HepG2 (cell line): ENCODE measurements around the gene DGKB. TPM values are rescaled to one million over a fixed set of nuclear protein-coding genes. Genes with fewer than 3 reads are reported as not detected.

ENCODE experiments used
- ATAC-seq: fragments of 200-7000 bp; cut with Tn5 transposase; 3 replicates; pipeline ENCODE4 v1.9.1; 2020; ENCODE audit warnings: mild to moderate bottlenecking, moderate library complexity
- BruUV-seq: library from RNA; stranded (reverse); fragments of 400-500 nt; replicated peaks from 2 replicates; lab custom pipeline; 2021; lab: Mats Ljungman, UMichigan
- CTCF ChIA-PET: fragments of 300-600 bp; formaldehyde crosslinking; extraction: SDS; loops from one replicate; lab custom pipeline; 2021; ENCODE audit warnings: low total read pairs, inconsistent platforms, low intra/inter-chr PET ratio; lab: Yijun Ruan, JAX
- POLR2A ChIA-PET: fragments of 350-600 bp; sonication (Branson Sonifier 250); formaldehyde crosslinking; loops from one replicate; lab custom pipeline; 2020; ENCODE audit warnings: antibody characterized with exemption, inconsistent platforms; lab: Yijun Ruan, JAX
- DNase-seq: peaks from one replicate; pipeline ENCODE4 v3.0.0-alpha.2; 2015; ENCODE audit warnings: low spot score
- FAIRE-seq: peaks from 3 replicates; lab custom pipeline; 2011; peaks lifted over from hg19 to GRCh38; lab: Jason Lieb, UNC
- H2AFZ ChIP-seq: one replicate; pipeline ENCODE4 v1.6.1; 2011; ENCODE audit warnings: low read length, inconsistent platforms
- H3K27ac ChIP-seq: fragments of 300-600 bp; 3 replicates; pipeline ENCODE4 v1.8.0; 2011; ENCODE audit warnings: mixed run types, mild to moderate bottlenecking, mixed read lengths, low read length, inconsistent platforms; ENCODE audit not compliant: insufficient read depth; ENCODE audit errors: extremely low read length
- H3K27me3 ChIP-seq, 2 experiments: fragments of 200-600 bp in 1 of 2; 2 replicates in 1 of 2; 3 replicates in 1 of 2; pipeline versions ENCODE4 v1.6.0 to v1.8.0; 2011; ENCODE audit warnings: low read length in 2 of 2, mild to moderate bottlenecking in 2 of 2, moderate library complexity in 2 of 2, inconsistent platforms in 1 of 2; ENCODE audit not compliant: insufficient read depth in 2 of 2, control insufficient read depth in 1 of 2
- H3K36me3 ChIP-seq, 2 experiments: fragments of 200-600 bp in 1 of 2; replicated peaks in 1 of 2; 2 replicates in 1 of 2; 3 replicates in 1 of 2; pipeline versions ENCODE4 v1.5.1 to v1.8.0; 2011; ENCODE audit warnings: low read length in 2 of 2, inconsistent platforms in 1 of 2; ENCODE audit not compliant: insufficient read depth in 2 of 2, control insufficient read depth in 1 of 2
- H3K4me1 ChIP-seq: 2 replicates; pipeline ENCODE4 v1.5.1; 2012; ENCODE audit warnings: low read length, inconsistent platforms; ENCODE audit not compliant: insufficient read depth
- H3K4me2 ChIP-seq: 2 replicates; pipeline ENCODE4 v1.6.0; 2011; ENCODE audit warnings: low read depth, low read length, inconsistent platforms
- H3K4me3 ChIP-seq, 3 experiments: fragments of 200-600 bp in 1 of 3; sonication (generic), shearing (Covaris generic) in 1 of 3; replicated peaks in 1 of 3; 2 replicates each; pipeline ENCODE4 v1.5.1; 2011 to 2016; ENCODE audit warnings: low read length in 3 of 3, inconsistent platforms in 2 of 3, low read depth in 2 of 3, mild to moderate bottlenecking in 2 of 3, control low read depth in 1 of 3, mixed read lengths in 1 of 3; ENCODE audit not compliant: insufficient read depth in 1 of 3
- H3K79me2 ChIP-seq: one replicate; pipeline ENCODE4 v1.6.1; 2011; ENCODE audit warnings: low read length, inconsistent platforms; ENCODE audit not compliant: insufficient read depth
- H3K9ac ChIP-seq: 2 replicates; pipeline ENCODE4 v1.6.0; 2011; ENCODE audit warnings: mild to moderate bottlenecking, low read depth, low read length, inconsistent platforms; ENCODE audit not compliant: insufficient read depth
- H3K9me3 ChIP-seq: 2 replicates; pipeline ENCODE4 v1.5.1; 2012; ENCODE audit warnings: mild to moderate bottlenecking, low read length
- H4K20me1 ChIP-seq: 2 replicates; pipeline ENCODE4 v1.6.0; 2011; ENCODE audit warnings: inconsistent platforms, mild to moderate bottlenecking, low read length, moderate library complexity; ENCODE audit not compliant: insufficient read depth
- ARID4A ChIP-seq: sonication (generic); formaldehyde crosslinking; IDR thresholded peaks from 2 replicates; pipeline ENCODE4 v1.5.0; 2020; ENCODE audit warnings: mild to moderate bottlenecking, missing genetic modification reagents, borderline replicate concordance
- ATRX ChIP-seq: sonication (generic); formaldehyde crosslinking; IDR thresholded peaks from 2 replicates; pipeline ENCODE4 v1.4.0; 2020; ENCODE audit warnings: missing genetic modification reagents, borderline replicate concordance
- CSRNP2 ChIP-seq: sonication (generic); formaldehyde crosslinking; conservative IDR thresholded peaks from 2 replicates; pipeline ENCODE4 v1.8.0; 2022; ENCODE audit warnings: low read depth, missing genetic modification reagents
- EHMT2 ChIP-seq: fragments of 200-600 bp; sonication (generic); IDR thresholded peaks from 2 replicates; pipeline ENCODE4 v1.7.0; 2017; ENCODE audit warnings: antibody characterized with exemption, low read depth, low read length, borderline replicate concordance
- HNF4A ChIP-seq: sonication (generic); formaldehyde crosslinking; IDR thresholded peaks from 2 replicates; pipeline ENCODE4 v1.4.0; 2020; ENCODE audit warnings: missing genetic modification reagents
- HNRNPUL1 ChIP-seq: fragments of 200-400 bp; formaldehyde crosslinking; IDR thresholded peaks from 2 replicates; pipeline ENCODE4 v1.6.1; 2017; ENCODE audit warnings: low read depth, mild to moderate bottlenecking, low read length, moderate library complexity
- RBFOX2 ChIP-seq: fragments of 200-400 bp; formaldehyde crosslinking; IDR thresholded peaks from 2 replicates; pipeline ENCODE4 v1.6.1; 2017; ENCODE audit warnings: low read depth, mild to moderate bottlenecking, low read length
- TSC22D2 ChIP-seq: sonication (generic); formaldehyde crosslinking; IDR thresholded peaks from 2 replicates; pipeline ENCODE4 v1.5.1; 2020; ENCODE audit warnings: missing genetic modification reagents, mild to moderate bottlenecking, borderline replicate concordance
- ZMAT3 ChIP-seq: sonication (generic); formaldehyde crosslinking; conservative IDR thresholded peaks from 2 replicates; pipeline ENCODE4 v1.7.0; 2021; ENCODE audit warnings: missing genetic modification reagents
- ZNF160 ChIP-seq: sonication (generic); formaldehyde crosslinking; IDR thresholded peaks from 2 replicates; pipeline ENCODE4 v1.8.0; 2022; ENCODE audit warnings: mild to moderate bottlenecking, inconsistent platforms, missing genetic modification reagents
- ZNF205 ChIP-seq: IDR thresholded peaks from 2 replicates; pipeline ENCODE4 v1.6.1; 2018; ENCODE audit warnings: missing biosample characterization, missing genetic modification reagents
- ZNF207 ChIP-seq: fragments of 450-650 bp; IDR thresholded peaks from 2 replicates; pipeline ENCODE4 v1.6.1; 2016; ENCODE audit warnings: antibody characterized with exemption, borderline replicate concordance
- ZNF34 ChIP-seq: sonication (generic); formaldehyde crosslinking; IDR thresholded peaks from 2 replicates; pipeline ENCODE4 v1.4.0; 2020; ENCODE audit warnings: mild to moderate bottlenecking, missing genetic modification reagents, borderline replicate concordance
- ZNF563 ChIP-seq: sonication (generic); formaldehyde crosslinking; IDR thresholded peaks from 2 replicates; pipeline ENCODE4 v1.8.0; 2022; ENCODE audit warnings: mild to moderate bottlenecking, moderate library complexity, missing genetic modification reagents
- ZNF589 ChIP-seq: sonication (generic); formaldehyde crosslinking; conservative IDR thresholded peaks from 2 replicates; pipeline ENCODE4 v1.8.0; 2022; ENCODE audit warnings: mild to moderate bottlenecking, moderate library complexity, missing genetic modification reagents
- ZNF644 ChIP-seq: IDR thresholded peaks from 2 replicates; pipeline ENCODE4 v1.6.1; 2016; ENCODE audit warnings: low read depth
- ZNF691 ChIP-seq: sonication (generic); formaldehyde crosslinking; IDR thresholded peaks from 2 replicates; pipeline ENCODE4 v1.4.0; 2020; ENCODE audit warnings: missing genetic modification reagents, low read depth, mild to moderate bottlenecking, borderline replicate concordance
- ZNF720 ChIP-seq: sonication (generic); formaldehyde crosslinking; IDR thresholded peaks from 2 replicates; pipeline ENCODE4 v1.4.0; 2020; ENCODE audit warnings: missing genetic modification reagents
- WGBS: methylation state at CpG from one replicate; pipeline ENCODE4 v1.1.6; 2017; ENCODE audit warnings: low lambda C conversion rate; 5-methylcytosine and 5-hydroxymethylcytosine counted together
- in situ Hi-C: cut with HindIII; loops from 2 replicates; pipeline ENCODE4 v1.10.0; 2017; ENCODE audit warnings: low pct_unique_long_range_greater_than_20kb; ENCODE audit not compliant: extremely low pct_ligation_motif_present
- intact Hi-C: fragments of 100-400 bp; cut with micrococcal nuclease; formaldehyde crosslinking; loops from one replicate; pipeline ENCODE4 v1.10.0; 2022; ENCODE audit not compliant: unreplicated experiment
- polyA plus RNA-seq, 8 experiments: library from polyadenylated mRNA; depleted of rRNA in 3 of 8; stranded (reverse) in 7 of 8; unstranded in 1 of 8; fragments of >200 nt; fragmentation: Illumina TruSeq in 4 of 8; extraction: Trizol in 4 of 8; gene quantifications; 2 replicates each; pipeline versions ENCODE4 v1.2.1 to v1.2.3, GENCODE V29; 2011 to 2016; ENCODE audit warnings: low read depth in 4 of 8, missing spikeins in 1 of 8, mixed read lengths in 1 of 8; ENCODE audit not compliant: insufficient read depth in 1 of 8
- total RNA-seq, 5 experiments: library from RNA; depleted of rRNA; stranded (reverse); fragments of >200 nt; fragmentation: Illumina TruSeq; extraction: Trizol; gene quantifications; 2 replicates each; pipeline ENCODE4 v1.2.3, GENCODE V29; 2016; ENCODE audit warnings: low read depth in 1 of 5

The DGKB gene
- total and polyA plus RNA-seq, 2 of the 13 experiments (the other 11 are each of a cell fraction or from before 2014, with no cell fraction given), result not detected

- Histone ChIP-seq H3K4me3 (no peak overlapping the region; a peak in 1 of 6 replicates), H3K36me3 (no peaks in the 10 kb centered on the region), H4K20me1 (no peaks in the 10 kb centered on the region), H3K9ac (no peak overlapping the region), H3K27ac (no peak overlapping the region), H3K4me1 (no peaks in the 10 kb centered on the region), H3K4me2 (no peak overlapping the region), H3K27me3 (no peaks in the 10 kb centered on the region), H3K9me3 (peaks cover 82% of the 10 kb centered on the region), H2AFZ (no peak overlapping the region), H3K79me2 (no peaks in the 10 kb centered on the region)
- ChIA-PET CTCF (no interaction called here), POLR2A (no interaction called here)
- DNase-seq (no peak), ATAC-seq (no peak), FAIRE-seq (no peak)
- 13% methylated on average over 2 of the region's 2 CpGs for WGBS
- TF ChIP-seq EHMT2 (no peak), ZNF34 (CRISPR knock-in tag) (no peak), HNRNPUL1 (no peak), ZNF563 (CRISPR knock-in tag) (no peak), ZNF691 (CRISPR knock-in tag) (no peak), ZNF207 (no peak), ZNF160 (CRISPR knock-in tag) (no peak), CSRNP2 (no peak), ZNF720 (CRISPR knock-in tag) (no peak), ZNF644 (CRISPR knock-in tag) (no peak), ZNF205 (CRISPR knock-in tag) (no peak), ARID4A (CRISPR knock-in tag) (no peak), ATRX (CRISPR knock-in tag) (no peak), RBFOX2 (no peak), TSC22D2 (CRISPR knock-in tag) (no peak), HNF4A (CRISPR knock-in tag) (no peak), ZNF589 (no peak), ZMAT3 (CRISPR knock-in tag) (no peak)
- no TSS peak for BruUV-seq
- intact Hi-C loops (no loop called here), in situ Hi-C loops (no loop called here)
Measured at GRCh38 chr7:14170872-14171271, 731.7 kb downstream of the DGKB start.
